Pancreas (tissue), 10 donors: Measurements from ENCODE around the gene PCARE. TPM values are rescaled to one million over a fixed set of nuclear protein-coding genes. Genes with fewer than 3 reads are reported as not detected.

Source experiments
- ATAC-seq, 4 donors: fragments of 200-7000 bp; cut with Tn5 transposase; one replicate each; pipeline versions ENCODE4 v1.8.0 to v1.9.1; 2020; ENCODE audit warnings: mild to moderate bottlenecking in 4 of 4, moderate library complexity in 4 of 4
- DNase-seq, 6 donors: peaks; one replicate each; pipeline ENCODE4 v3.0.0-alpha.2; 2020
- FAIRE-seq: peaks from 2 replicates; lab custom pipeline; 2012; peaks lifted over from hg19 to GRCh38; lab: Jason Lieb, UNC
- H3K27ac ChIP-seq, 4 donors: fragments of 200-600 bp; sonication (generic); 1 replicate in 3 of 4; 2 replicates in 1 of 4; pipeline versions ENCODE4 v1.5.0 to v1.8.0; 2020
- H3K27me3 ChIP-seq, 4 donors: fragments of 200-600 bp; one replicate each; pipeline ENCODE4 v1.8.0; 2021
- H3K36me3 ChIP-seq, 3 donors: fragments of 200-600 bp; sonication (generic) in 1 of 3; one replicate each; pipeline versions ENCODE4 v1.5.0 to v1.8.0; 2020 to 2021
- H3K4me1 ChIP-seq, 3 donors: fragments of 200-600 bp; one replicate each; pipeline ENCODE4 v1.8.0; 2021
- H3K4me3 ChIP-seq, 4 donors: fragments of 200-600 bp; sonication (generic) in 2 of 4; one replicate each; pipeline versions ENCODE4 v1.5.0 to v1.8.0; 2020 to 2021
- H3K9me3 ChIP-seq, 4 donors: fragments of 200-600 bp; one replicate each; pipeline ENCODE4 v1.8.0; 2021
- WGBS, 2 donors: extraction: QIAGEN DNeasy Blood & Tissue Kit; methylation state at CpG; one replicate each; pipeline ENCODE4 v1.1.7; 2013; 5-methylcytosine and 5-hydroxymethylcytosine counted together
- intact Hi-C, 3 donors: fragments of 100-400 bp; cut with DNase I; formaldehyde crosslinking; loops; one replicate each; pipeline versions ENCODE4 v1.11.1 to v1.14.2; 2022
- polyA plus RNA-seq, 2 donors: library from polyadenylated mRNA; stranded (reverse); fragments of 200-250 nt; gene quantifications; one replicate each; pipeline ENCODE4 v1.2.3, GENCODE V29; 2013
- total RNA-seq, 6 donors: library from RNA; stranded (reverse); fragmentation: NEBNext Ultra II Directional in 4 of 6; extraction: Animal tissue kit (Norgen Biotek cat#: 25700) in 4 of 6; gene quantifications; one replicate each; pipeline versions ENCODE4 v1.2.1 to v1.2.4, GENCODE V29; 2021 to 2023
- TF ChIP-seq, protein P1 (sequence below), 4 donors: fragments of 200-600 bp; sonication (generic) in 3 of 4; IDR thresholded peaks; one replicate each; pipeline versions ENCODE4 v1.5.0 to v1.8.0; 2021; ENCODE audit warnings: antibody characterized with exemption in 4 of 4
- donor health status: healthy with polysubstance abuse.
- donor health status: DM: no; HTN: no; CAD: no; lungs with moderate emphysema.
- donor health status: DM: no; HTN: no; CAD: no.
- donor health status: control.
- donor health status: control.
- donor health status: Bipolar disorder and iron deficiency.
- donor health status: DM: yes; HTN: yes; CAD: no.
- donor health status: DM: no; HTN: no; CAD: no.
- donor health status: DM: no; HTN: no; CAD: no.
- donor health status: DM: yes; HTN: yes; CAD: no.

The PCARE gene
- total RNA-seq = under 1 TPM in 1 of 6 donors, not detected in 5; 0.03 TPM
- under 1 TPM; 0.04 to 0.05 TPM for polyA plus RNA-seq

DNA sequence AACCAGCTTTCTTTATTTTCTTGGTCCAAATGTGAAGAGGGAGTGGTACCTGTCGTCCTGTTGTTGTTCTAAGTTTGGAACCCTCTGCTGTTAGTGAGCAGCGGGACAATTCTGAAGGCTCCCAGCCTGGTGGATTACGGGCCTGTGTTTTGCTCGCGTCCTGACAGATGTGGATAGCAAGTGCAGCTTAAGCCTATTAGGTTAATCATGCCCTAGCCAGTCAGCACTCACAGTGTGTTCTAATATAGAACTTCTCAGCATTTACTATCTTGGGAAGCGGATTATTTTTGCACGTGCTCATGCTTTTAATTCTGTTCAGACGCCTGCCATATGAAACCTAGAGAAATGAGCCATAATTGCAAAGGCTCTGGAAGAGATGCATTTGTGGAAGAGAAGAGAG lies at the start of gene PCARE:
TSS of gene PCARE (minus strand) at position 113 of the 400 bp plus-strand sequence. CDS start 262 bp downstream, outside the sequence.
- TF ChIP-seq, protein P1, sequence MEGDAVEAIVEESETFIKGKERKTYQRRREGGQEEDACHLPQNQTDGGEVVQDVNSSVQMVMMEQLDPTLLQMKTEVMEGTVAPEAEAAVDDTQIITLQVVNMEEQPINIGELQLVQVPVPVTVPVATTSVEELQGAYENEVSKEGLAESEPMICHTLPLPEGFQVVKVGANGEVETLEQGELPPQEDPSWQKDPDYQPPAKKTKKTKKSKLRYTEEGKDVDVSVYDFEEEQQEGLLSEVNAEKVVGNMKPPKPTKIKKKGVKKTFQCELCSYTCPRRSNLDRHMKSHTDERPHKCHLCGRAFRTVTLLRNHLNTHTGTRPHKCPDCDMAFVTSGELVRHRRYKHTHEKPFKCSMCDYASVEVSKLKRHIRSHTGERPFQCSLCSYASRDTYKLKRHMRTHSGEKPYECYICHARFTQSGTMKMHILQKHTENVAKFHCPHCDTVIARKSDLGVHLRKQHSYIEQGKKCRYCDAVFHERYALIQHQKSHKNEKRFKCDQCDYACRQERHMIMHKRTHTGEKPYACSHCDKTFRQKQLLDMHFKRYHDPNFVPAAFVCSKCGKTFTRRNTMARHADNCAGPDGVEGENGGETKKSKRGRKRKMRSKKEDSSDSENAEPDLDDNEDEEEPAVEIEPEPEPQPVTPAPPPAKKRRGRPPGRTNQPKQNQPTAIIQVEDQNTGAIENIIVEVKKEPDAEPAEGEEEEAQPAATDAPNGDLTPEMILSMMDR (IDR thresholded peaks at IDR 0.05) = no peak
- no peak within 1 kb of the TSS for H3K27ac ChIP-seq
- peak in 1 of 4 donors; percentile 47 for ATAC-seq
- no peak for FAIRE-seq
- WGBS, 2 donors = 81 to 85% methylated on average over 8 of the region's 8 CpGs
- H3K4me1 ChIP-seq = no peaks in the 10 kb centered on the region
- H3K36me3 ChIP-seq = no peaks in the 10 kb centered on the region
- no peak within 1 kb of the TSS for H3K4me3 ChIP-seq
- no peak for DNase-seq
- intact Hi-C loops = no loop called here
- H3K9me3 ChIP-seq = no peaks in the 10 kb centered on the region
- no peaks in the 10 kb centered on the region for H3K27me3 ChIP-seq

GRCh38 chr2:29123617-29124349 lies 49.5 kb upstream of the PCARE start:
- Histone ChIP-seq H3K4me3 (no peak overlapping the region), H3K27ac (no peak overlapping the region), H3K9me3 (no peaks in the 10 kb centered on the region), H3K27me3 (no peaks in the 10 kb centered on the region), H3K36me3 (no peaks in the 10 kb centered on the region), H3K4me1 (no peaks in the 10 kb centered on the region)
- no peak for FAIRE-seq
- ATAC-seq = peak in 1 of 4 donors; percentile 57
- 94 to 96% methylated on average over 3 of the region's 3 CpGs for WGBS, 2 donors
- DNase-seq = no peak
- TF ChIP-seq, protein P1 (IDR thresholded peaks at IDR 0.05) = no peak
- intact Hi-C loops = no loop called here

DNA sequence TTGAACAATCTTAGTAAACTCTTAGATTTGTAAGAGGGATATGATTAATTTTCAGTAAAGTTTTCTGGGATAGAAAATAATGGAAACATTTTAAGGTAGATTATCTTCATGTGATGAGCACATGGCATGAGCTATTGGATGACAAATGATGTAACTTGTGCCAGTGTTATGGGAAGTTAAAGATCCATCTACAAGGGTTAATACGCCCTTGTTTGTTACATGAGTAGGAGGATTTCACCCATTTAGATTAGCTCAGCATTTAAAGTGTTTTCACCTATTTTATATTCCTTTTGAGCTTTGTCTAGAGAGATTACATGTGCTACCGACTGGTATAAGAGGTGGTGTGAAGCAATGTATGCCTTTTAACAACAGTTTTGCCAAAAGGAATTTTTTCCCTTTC lies 46.5 kb upstream of the PCARE start:
- Histone ChIP-seq H3K36me3 (no peaks in the 10 kb centered on the region), H3K4me1 (peaks cover 0 to 16% (median 0%) of the 10 kb centered on the region in 3 donors), H3K27me3 (no peaks in the 10 kb centered on the region), H3K27ac (no peak overlapping the region), H3K4me3 (no peak overlapping the region), H3K9me3 (no peaks in the 10 kb centered on the region)
- 86 to 89% methylated on average over 2 of the region's 2 CpGs for WGBS, 2 donors
- ATAC-seq (no peak), FAIRE-seq (no peak), DNase-seq (no peak)
- TF ChIP-seq, protein P1 (IDR thresholded peaks at IDR 0.05) = no peak
- intact Hi-C loops = no loop called here

GRCh38 chr2:29119211-29119610 lies 44.9 kb upstream of the PCARE start:
- peaks cover 0 to 16% (median 0%) of the 10 kb centered on the region in 3 donors for H3K4me1 ChIP-seq
- H3K36me3 ChIP-seq = no peaks in the 10 kb centered on the region
- H3K4me3 ChIP-seq = no peak overlapping the region
- DNase-seq = no peak
- peak overlapping the region in 2 of 4 donors; percentile 84 to 88 for H3K27ac ChIP-seq
- no peak for ATAC-seq
- no peaks in the 10 kb centered on the region for H3K27me3 ChIP-seq
- intact Hi-C loops = no loop called here
- no peaks in the 10 kb centered on the region for H3K9me3 ChIP-seq
- TF ChIP-seq, protein P1 (IDR thresholded peaks at IDR 0.05) = no peak
- 67 to 86% methylated on average over 4 of the region's 4 CpGs for WGBS, 2 donors
- no peak for FAIRE-seq
